Activated naive CD4-positive, alpha-beta T cell treated with anti-CD3 and anti-CD28 coated beads, Interleukin-2, amount 10 ng/mL, durations not matched to agents 7 days and 5 days (primary cell): Measurements from ENCODE around the gene TOMM7.

Experiments used
- CTCF ChIA-PET: fragments of 350-600 bp; sonication (Branson Sonifier 250); formaldehyde crosslinking; loops from one replicate; lab custom pipeline; 2021; ENCODE audit warnings: antibody characterized with exemption; lab: Charles Lee
- DNase-seq: peaks from one replicate; pipeline ENCODE4 v3.0.0-alpha.2; 2020
- H3K27ac Mint-ChIP-seq: one replicate; pipeline ENCODE4 v1.8.0; 2021; ENCODE audit warnings: mild to moderate bottlenecking, moderate library complexity, mixed read lengths
- H3K27me3 Mint-ChIP-seq: one replicate; pipeline ENCODE4 v1.8.0; 2021; ENCODE audit warnings: mild to moderate bottlenecking, mixed read lengths
- H3K36me3 Mint-ChIP-seq: one replicate; pipeline ENCODE4 v1.8.0; 2021; ENCODE audit warnings: mixed read lengths
- H3K4me1 Mint-ChIP-seq: one replicate; pipeline ENCODE4 v1.8.0; 2021; ENCODE audit warnings: mixed read lengths
- H3K4me3 Mint-ChIP-seq: one replicate; pipeline ENCODE4 v1.8.0; 2021; ENCODE audit warnings: mild to moderate bottlenecking, moderate library complexity, mixed read lengths
- H3K9me3 Mint-ChIP-seq: one replicate; pipeline ENCODE4 v1.8.0; 2021; ENCODE audit warnings: mixed read lengths

TOMM7 gene

DNA sequence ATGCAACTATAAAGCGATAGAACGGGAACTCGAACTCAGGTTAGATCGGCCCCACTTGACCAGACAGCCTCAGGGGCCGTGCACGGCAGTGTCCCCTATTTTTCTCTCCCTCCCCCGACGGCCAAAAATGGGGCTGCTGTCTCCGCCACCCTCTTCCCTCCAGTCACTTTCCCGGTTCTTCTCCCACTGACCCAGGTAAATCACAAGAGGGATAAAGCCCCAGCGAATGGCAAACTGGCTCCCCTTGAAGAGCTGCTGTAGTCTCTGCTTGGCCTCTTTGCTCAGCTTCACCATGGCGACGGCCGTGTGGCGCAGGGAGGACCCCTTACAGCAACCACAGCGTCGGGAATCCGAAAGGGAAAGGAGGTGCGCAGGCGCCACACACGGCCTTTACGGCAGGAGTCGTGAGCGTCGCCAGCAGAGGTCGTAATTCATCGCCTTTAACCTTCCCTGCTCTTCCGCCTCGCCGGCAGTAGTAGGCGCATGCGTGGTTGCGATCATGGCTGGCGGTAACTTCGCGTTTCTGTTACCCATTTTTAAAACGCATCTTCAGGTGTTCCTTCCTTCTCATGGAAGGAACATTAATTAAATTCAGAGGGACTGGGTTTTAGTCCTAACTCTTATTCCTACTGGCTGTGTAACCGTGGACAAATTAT is at the start of gene TOMM7:
TOMM7 (minus strand) TSS at position 364 of the 656 bp plus-strand sequence; CDS start at position 294, 70 bp downstream.
- CTCF ChIA-PET = interaction anchor here (0.7 to 1.6 kb wide), 6 partner anchors 10 to 233 kb away, joined by 3 to 5 read pairs (median 3); no protein-coding TSS in a partner anchor
- peaks cover 37% of the 10 kb centered on the region for H3K4me1 Mint-ChIP-seq
- H3K36me3 Mint-ChIP-seq = peaks cover 16% of the 10 kb centered on the region
- peaks cover 28% of the 10 kb centered on the region for H3K27me3 Mint-ChIP-seq
- no peaks in the 10 kb centered on the region for H3K9me3 Mint-ChIP-seq
- H3K4me3 Mint-ChIP-seq = peak within 1 kb of the TSS; percentile 99
- DNase-seq = peak; percentile 91
- peak within 1 kb of the TSS; percentile 92 for H3K27ac Mint-ChIP-seq

DNA sequence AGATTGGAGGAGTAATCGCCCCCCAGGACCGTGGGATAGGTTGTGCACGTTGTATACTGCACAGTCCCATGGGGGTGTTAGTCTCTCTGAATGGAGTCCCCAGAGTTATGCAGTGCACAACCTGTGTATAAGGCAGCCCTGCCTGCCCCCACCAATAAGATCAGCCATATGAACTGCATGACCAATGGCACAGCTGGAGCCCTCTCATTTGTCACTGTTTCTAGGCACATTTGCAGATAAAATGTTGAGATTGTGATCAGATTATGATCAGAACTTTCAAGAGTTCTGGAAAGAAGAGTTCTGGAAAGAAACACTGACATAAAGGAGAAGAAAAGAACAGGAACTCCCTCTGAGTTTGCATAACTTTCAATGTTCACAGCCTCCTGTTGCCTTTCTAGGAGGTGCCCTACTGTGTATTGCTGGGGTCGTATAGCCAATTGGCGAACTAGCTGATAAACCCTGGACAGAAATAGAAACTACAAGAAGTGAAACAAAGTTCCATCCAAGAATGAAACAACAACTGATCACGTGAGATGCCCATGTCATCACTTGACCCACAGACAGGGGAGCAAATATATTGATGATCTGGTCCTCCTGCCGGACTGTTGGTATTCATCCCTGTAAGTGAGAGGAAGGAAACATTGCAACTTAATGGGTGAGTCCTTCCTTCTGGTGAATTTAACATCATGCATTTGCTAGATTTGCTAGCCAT is 49.6 kb upstream of the TOMM7 start:
- Mint-ChIP-seq H3K4me1 (peaks cover 3% of the 10 kb centered on the region), H3K27me3 (peaks cover 7% of the 10 kb centered on the region), H3K9me3 (no peaks in the 10 kb centered on the region), H3K36me3 (peaks cover 4% of the 10 kb centered on the region), H3K27ac (no peak overlapping the region), H3K4me3 (no peak overlapping the region)
- no peak for DNase-seq
- CTCF ChIA-PET = interaction anchor here (1.2 kb wide), 1 partner anchor 12 kb away, joined by 4 read pairs; no protein-coding TSS in a partner anchor

DNA sequence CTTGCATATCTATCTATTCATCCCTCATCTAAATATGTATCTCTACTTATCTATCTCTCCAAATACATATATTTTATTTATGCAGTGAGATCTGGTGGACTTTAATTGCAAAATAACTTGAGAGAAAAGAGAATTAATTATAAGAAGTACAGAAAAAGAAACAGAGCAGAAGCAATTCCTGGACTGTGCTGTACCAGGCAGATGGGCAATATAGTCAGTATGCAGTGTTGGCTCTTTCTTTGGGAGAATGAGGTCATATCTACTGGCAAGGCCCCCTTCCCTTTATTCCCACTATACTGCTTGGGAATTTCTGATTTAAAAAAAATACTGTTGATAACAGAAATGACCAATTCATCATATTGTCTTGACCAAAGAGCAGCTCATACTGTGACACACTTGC is 49.0 kb upstream of the TOMM7 start:
- Mint-ChIP-seq H3K27ac (no peak overlapping the region), H3K27me3 (peaks cover 7% of the 10 kb centered on the region), H3K36me3 (peaks cover 4% of the 10 kb centered on the region), H3K9me3 (no peaks in the 10 kb centered on the region), H3K4me1 (peaks cover 3% of the 10 kb centered on the region), H3K4me3 (no peak overlapping the region)
- CTCF ChIA-PET = interaction anchor here (1.2 kb wide), 1 partner anchor 11 kb away, joined by 4 read pairs; no protein-coding TSS in a partner anchor
- DNase-seq = no peak

DNA sequence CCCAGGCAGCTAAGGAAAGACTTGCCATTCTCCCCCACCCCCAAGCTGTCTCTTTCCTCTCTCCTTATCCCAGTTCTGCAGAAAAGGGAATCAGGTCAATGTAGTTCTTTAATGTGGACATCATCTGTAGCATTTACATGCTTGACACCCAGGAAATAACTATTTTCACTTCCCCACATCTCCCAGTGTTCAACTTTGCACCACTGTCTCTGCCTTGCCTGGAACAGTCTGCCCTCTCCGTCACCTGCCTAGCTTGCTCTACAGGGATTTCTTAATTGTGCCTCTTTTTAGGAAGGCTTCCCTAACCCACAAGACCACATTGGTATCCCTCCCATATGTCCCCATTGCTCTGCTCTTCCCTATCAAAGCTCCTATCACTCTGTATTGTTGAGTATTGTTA is 45.9 kb upstream of the TOMM7 start:
- Mint-ChIP-seq H3K4me1 (peaks cover 8% of the 10 kb centered on the region), H3K27me3 (no peaks in the 10 kb centered on the region), H3K4me3 (no peak overlapping the region), H3K9me3 (no peaks in the 10 kb centered on the region), H3K27ac (no peak overlapping the region), H3K36me3 (peaks cover 8% of the 10 kb centered on the region)
- CTCF ChIA-PET = interaction anchor here (0.8 to 1.4 kb wide), 3 partner anchors 8 to 82 kb away, joined by 3 to 4 read pairs (median 4); no protein-coding TSS in a partner anchor
- no peak for DNase-seq

DNA sequence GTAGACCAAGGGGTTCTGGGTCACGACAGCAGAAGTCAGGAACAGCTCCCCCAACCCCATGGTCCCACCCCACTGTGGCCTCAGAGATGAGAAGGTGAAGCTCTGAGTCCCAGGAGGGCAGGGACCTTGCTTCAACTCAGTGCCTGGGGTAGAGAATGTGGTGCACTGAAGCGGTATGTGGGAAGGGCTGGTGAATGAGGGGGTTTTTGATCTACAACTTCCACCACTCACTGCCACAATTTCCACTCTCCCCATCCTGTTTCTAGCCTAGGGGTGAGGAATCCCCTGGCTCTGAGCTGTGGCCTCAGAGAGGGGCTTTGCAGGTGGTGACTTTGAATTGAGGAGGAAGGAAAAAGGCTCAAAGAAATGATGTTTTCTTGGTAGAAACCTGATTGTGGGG is 44.9 kb upstream of the TOMM7 start:
- Mint-ChIP-seq H3K4me1 (peaks cover 8% of the 10 kb centered on the region), H3K36me3 (peaks cover 11% of the 10 kb centered on the region), H3K27ac (no peak overlapping the region), H3K9me3 (no peaks in the 10 kb centered on the region), H3K27me3 (no peaks in the 10 kb centered on the region), H3K4me3 (no peak overlapping the region)
- CTCF ChIA-PET = no interaction called here
- no peak for DNase-seq

DNA sequence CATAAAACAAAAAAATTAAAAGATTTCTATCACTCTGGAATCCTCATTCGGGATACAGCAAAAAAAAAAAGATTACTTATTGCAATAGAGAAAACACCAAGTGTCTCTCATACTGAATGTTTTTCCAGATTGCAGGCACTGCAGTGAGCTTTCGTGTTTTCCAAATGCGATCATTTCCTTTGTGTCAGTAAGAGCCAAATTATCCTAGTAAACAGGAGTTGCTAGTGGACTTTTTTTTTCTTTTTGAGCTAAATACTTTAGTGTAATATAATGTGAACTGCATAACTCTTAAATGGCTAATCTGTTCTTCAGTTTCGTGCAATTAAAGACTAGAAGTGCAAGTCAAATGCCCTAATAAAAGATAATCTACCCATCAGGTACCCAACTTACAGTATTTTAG is 44.4 kb upstream of the TOMM7 start:
- peaks cover 13% of the 10 kb centered on the region for H3K36me3 Mint-ChIP-seq
- CTCF ChIA-PET = no interaction called here
- peaks cover 8% of the 10 kb centered on the region for H3K4me1 Mint-ChIP-seq

DNA sequence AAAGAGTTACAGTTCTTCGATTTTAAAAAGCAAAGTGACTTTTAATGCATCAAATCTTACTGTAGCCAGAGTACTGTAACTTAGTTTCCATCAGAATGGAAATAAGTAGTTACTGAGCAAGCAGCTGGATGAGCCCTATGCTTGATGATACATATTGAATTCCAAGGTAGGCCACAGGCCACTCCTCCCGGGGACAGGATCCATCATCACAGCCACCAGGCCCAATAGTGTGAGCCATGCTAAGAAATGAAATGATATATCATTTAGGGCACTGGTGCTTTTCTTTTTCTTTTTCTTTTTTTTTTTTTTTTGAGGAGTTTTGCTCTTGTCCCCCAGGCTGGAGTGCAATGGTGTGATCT is 42.9 kb upstream of the TOMM7 start:
- CTCF ChIA-PET = no interaction called here
- no peak overlapping the region for H3K4me3 Mint-ChIP-seq
- no peak overlapping the region for H3K27ac Mint-ChIP-seq
- peaks cover 11% of the 10 kb centered on the region for H3K4me1 Mint-ChIP-seq
- no peak for DNase-seq
- peaks cover 16% of the 10 kb centered on the region for H3K36me3 Mint-ChIP-seq
- no peaks in the 10 kb centered on the region for H3K9me3 Mint-ChIP-seq
- no peaks in the 10 kb centered on the region for H3K27me3 Mint-ChIP-seq

More for the DNA sequence above, 44.4 kb upstream of the TOMM7 start:
- Mint-ChIP-seq H3K27me3 (no peaks in the 10 kb centered on the region), H3K27ac (no peak overlapping the region), H3K9me3 (no peaks in the 10 kb centered on the region), H3K4me3 (no peak overlapping the region)
- no peak for DNase-seq

DNA sequence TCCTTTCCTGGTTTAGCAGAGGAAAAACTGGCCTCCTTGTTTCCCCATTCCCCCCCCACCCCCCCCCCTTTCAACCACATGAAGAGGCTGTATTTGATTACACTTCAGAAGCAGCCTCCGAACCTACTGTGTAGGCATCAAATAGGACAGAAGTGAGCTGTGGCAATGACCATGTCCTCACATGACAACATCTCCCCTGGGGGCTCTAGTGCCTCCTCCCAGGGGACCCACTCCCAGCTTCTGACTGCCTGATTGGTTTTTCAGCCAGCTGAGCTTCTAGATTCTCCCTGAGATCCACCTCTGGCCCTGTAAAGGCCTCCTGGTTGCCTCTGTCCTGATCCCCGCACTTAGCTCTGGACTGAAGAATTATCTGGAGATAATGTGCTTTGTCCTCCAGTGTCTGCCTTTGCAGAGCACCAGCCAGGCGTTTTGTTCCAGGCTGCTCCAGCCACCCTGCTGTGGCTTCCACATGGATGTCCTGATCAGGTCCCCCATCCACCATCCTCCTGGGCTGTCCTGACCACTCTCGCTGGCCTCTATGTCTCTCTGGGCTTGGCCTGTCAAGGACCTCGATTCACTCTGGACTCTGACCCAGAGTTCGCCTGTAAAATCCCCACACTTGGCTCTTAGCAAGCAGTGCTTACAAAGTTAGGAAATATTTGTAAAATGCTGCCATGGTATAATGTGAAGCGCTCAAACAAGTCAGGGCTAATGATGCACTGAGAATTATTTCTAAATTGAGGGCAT is 42.4 kb upstream of the TOMM7 start:
- no peak for DNase-seq
- Mint-ChIP-seq H3K27me3 (no peaks in the 10 kb centered on the region), H3K36me3 (peaks cover 22% of the 10 kb centered on the region), H3K4me1 (peaks cover 9% of the 10 kb centered on the region), H3K27ac (peak overlapping the region; percentile 2), H3K4me3 (no peak overlapping the region), H3K9me3 (no peaks in the 10 kb centered on the region)
- CTCF ChIA-PET = interaction anchor here (0.8 kb wide), 1 partner anchor 191 kb away, joined by 3 read pairs; no protein-coding TSS in a partner anchor

DNA sequence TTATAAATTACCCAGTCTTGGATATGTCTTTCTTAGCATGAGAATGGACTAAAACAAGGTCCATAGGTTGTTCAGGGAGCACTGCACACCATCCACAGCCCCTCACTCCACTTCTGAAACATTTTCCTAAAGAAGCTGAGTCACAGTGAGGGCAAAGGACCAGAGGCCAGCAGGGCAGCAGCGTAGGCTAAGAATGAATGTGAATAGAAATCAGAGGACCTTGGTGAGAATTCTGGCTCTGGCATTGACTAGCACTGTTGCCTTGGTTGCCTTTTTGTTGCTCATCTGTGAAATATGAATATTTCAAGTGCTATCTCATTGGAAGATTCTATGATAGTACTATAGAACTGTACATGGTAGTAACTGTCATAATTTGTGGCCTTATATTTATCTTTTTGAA is 41.7 kb upstream of the TOMM7 start:
- Mint-ChIP-seq H3K4me3 (no peak overlapping the region), H3K27me3 (no peaks in the 10 kb centered on the region), H3K36me3 (peaks cover 24% of the 10 kb centered on the region), H3K27ac (no peak overlapping the region), H3K4me1 (peaks cover 9% of the 10 kb centered on the region), H3K9me3 (no peaks in the 10 kb centered on the region)
- DNase-seq = no peak
- CTCF ChIA-PET = no interaction called here

DNA sequence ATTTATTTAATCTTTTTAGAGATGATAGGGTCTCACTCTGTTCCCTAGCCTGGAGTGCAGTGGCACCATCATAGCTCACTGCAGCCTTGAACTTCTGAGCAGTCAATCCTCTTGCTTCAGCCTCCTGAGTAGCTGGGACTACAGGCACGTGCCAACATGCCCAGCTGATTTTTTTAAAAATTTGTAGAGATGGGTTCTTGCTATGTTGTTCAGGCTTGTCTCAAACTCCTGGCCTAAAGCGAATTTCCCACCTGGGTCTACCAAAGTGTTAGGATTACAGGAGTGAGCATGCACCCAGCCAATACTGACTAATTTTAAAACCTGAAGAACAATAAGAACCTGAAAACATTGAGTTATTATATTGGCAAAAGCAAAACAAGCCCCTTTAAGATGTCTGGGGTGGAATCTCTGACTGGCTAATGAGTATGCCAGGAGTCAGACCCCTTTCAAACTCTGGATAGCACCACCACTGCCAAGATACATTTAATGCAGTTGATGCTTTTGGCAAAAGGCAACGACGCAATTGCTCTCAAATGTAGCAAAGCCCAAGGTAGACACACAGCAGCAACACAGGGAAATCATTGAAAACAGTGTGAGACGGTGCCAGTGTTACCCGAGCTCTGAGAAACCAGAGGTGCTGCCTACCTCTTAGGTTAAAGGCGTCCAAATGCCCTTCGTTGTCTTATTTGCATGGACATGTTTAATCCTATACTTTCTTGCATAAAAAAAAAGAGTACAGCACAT is 40.7 kb upstream of the TOMM7 start:
- Mint-ChIP-seq H3K9me3 (no peaks in the 10 kb centered on the region), H3K4me1 (peaks cover 19% of the 10 kb centered on the region), H3K27me3 (no peaks in the 10 kb centered on the region), H3K4me3 (no peak overlapping the region), H3K27ac (no peak overlapping the region), H3K36me3 (peaks cover 30% of the 10 kb centered on the region)
- DNase-seq = no peak
- CTCF ChIA-PET = interaction anchor here (0.6 kb wide), 2 partner anchors 87 to 265 kb away, joined by 3 read pairs; no protein-coding TSS in a partner anchor

DNA sequence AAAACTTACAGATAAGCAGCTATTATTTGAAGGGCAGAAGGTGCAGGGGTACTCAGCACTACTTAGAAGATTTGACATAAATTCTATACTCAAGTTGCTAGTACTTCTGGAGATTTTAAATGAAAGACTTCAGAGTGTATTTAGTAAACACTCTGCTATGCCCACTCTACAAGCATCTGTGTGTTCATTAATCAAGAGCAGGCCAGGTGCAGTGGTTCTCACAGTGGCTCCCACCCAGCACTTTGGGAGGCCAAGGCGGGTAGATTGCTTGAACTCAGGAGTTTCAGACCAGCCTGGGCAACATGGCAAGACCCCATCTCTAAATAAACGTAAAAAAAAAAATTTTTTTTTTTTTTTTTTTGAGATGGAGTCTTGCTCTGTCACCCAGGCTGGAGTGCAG is 38.9 kb upstream of the TOMM7 start:
- Mint-ChIP-seq H3K4me1 (peaks cover 23% of the 10 kb centered on the region), H3K36me3 (peaks cover 38% of the 10 kb centered on the region), H3K4me3 (no peak overlapping the region), H3K27ac (no peak overlapping the region), H3K9me3 (no peaks in the 10 kb centered on the region), H3K27me3 (no peaks in the 10 kb centered on the region)
- CTCF ChIA-PET = interaction anchor here (1.6 kb wide), 1 partner anchor 303 kb away, joined by 4 read pairs; no protein-coding TSS in a partner anchor
- no peak for DNase-seq

DNA sequence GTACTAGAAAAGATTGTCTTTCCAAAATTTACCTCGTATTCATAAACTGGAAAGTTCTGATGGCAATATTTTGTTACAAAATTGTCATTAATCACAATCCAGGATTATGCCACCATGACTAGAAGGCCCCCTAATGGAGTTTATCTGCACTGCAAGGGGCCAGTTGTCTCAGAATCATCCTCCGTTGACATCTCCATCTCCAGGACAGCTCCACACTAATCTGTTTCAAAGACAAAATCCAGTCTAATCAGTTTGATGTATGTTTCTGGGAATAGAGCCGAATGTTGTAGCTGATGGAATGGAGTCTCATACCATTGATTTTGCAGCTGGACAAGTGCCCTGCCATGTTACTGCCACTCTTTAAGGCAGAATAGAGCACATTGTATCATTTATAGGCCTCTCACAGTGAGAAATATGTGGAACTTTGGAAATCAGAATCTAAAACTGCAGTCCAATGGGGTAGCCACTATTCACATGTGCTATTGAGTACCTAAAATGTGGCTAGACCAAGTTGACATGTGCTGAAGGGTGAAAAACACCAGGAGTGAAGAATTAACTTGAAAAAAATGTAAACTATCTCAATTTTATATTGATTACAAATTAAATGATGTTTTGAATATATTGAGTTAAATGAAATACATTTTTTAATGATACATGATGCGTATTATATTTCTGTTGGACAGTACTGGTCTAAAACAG is 38.3 kb upstream of the TOMM7 start:
- DNase-seq = peak; percentile 35
- H3K4me3 Mint-ChIP-seq = no peak overlapping the region
- no peaks in the 10 kb centered on the region for H3K27me3 Mint-ChIP-seq
- CTCF ChIA-PET = interaction anchor here (0.9 to 2.1 kb wide), 8 partner anchors 8 to 302 kb away, joined by 3 to 12 read pairs (median 4); no protein-coding TSS in a partner anchor
- H3K4me1 Mint-ChIP-seq = peaks cover 30% of the 10 kb centered on the region
- peaks cover 44% of the 10 kb centered on the region for H3K36me3 Mint-ChIP-seq
- no peak overlapping the region for H3K27ac Mint-ChIP-seq
- no peaks in the 10 kb centered on the region for H3K9me3 Mint-ChIP-seq

DNA sequence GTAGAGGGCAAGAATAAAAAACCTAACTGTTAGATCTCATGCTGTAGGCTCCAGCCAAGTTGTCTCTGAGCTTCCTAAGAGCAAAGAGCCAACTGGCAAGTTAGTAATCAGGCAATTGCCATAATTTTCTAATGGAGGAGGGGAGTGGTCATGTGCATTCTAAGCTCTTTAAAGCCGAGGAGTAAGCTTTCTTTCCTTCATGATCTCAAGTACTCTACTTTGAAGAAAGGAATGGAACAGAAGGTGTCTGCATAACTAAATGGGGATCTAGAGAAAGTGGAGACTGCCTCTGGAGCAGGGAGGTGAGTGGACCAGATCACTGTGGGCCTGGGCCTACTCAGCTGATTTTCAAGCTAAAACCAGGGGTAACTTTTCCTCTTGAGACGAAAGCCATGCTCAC is 37.7 kb upstream of the TOMM7 start:
- H3K27ac Mint-ChIP-seq = no peak overlapping the region
- H3K27me3 Mint-ChIP-seq = no peaks in the 10 kb centered on the region
- peaks cover 46% of the 10 kb centered on the region for H3K36me3 Mint-ChIP-seq
- H3K4me1 Mint-ChIP-seq = peaks cover 34% of the 10 kb centered on the region
- no peak for DNase-seq
- CTCF ChIA-PET = interaction anchor here (0.9 to 2.1 kb wide), 7 partner anchors 9 to 246 kb away, joined by 3 to 12 read pairs (median 4); no protein-coding TSS in a partner anchor
- H3K4me3 Mint-ChIP-seq = no peak overlapping the region
- H3K9me3 Mint-ChIP-seq = no peaks in the 10 kb centered on the region
